ENCODE data around the gene CC2D1A.

The CC2D1A gene

DNA sequence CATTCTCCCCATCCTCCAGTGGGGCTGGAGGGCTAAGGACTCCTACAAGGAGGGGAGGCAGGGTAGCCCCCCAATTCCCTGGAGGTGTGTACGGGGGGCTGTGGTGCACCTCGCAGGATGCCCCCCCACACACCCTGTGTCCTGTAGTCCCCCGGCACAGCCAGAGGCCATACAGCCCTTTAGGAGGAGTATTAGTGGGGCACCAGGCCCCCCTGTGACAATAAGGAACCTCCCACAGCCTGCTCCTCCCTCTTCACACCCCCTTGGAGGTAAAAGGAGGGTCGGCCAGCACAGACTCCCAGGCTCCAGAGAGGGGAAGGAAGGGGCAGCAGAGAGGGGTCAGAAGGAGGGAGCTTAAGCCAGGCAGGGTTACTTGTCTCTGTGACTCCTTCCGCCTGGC is 29.2 kb upstream of the CC2D1A start, which contains the start of gene NANOS3:
Gene NANOS3 (plus strand): TSS at position 301 of the 400 bp plus-strand sequence. CDS start 115 bp downstream, outside the sequence.
- H3K79me2 ChIP-seq (ENCODE audit: low read length), result no peaks in the 10 kb centered on the region
- no peak for DNase-seq
- H3K36me3 ChIP-seq (replicated peaks; ENCODE audit: insufficient read depth, low read length), result no peaks in the 10 kb centered on the region
- H3K27ac ChIP-seq (ENCODE audit: low read length), result no peak within 1 kb of the TSS
- no peaks in the 10 kb centered on the region for H4K20me1 ChIP-seq (ENCODE audit: insufficient read depth, low read length)
- H3K27me3 ChIP-seq (replicated peaks; ENCODE audit: insufficient read depth, low read length), result peaks cover 54% of the 10 kb centered on the region
- no peaks in the 10 kb centered on the region for H3K9me2 ChIP-seq (replicated peaks; ENCODE audit: insufficient read depth, low read length)
- H3F3A ChIP-seq (ENCODE audit: insufficient read depth, low read length), result no peaks in the 10 kb centered on the region
- H3K4me1 ChIP-seq (ENCODE audit: low read length), result peaks cover 16% of the 10 kb centered on the region
- H3K4me3 ChIP-seq (ENCODE audit: low read length), result no peak within 1 kb of the TSS
- H2AFZ ChIP-seq (ENCODE audit: low read length), result no peak within 1 kb of the TSS
- no peak within 1 kb of the TSS for H3K9ac ChIP-seq (ENCODE audit: low read length)
- no peaks in the 10 kb centered on the region for H3K9me3 ChIP-seq (replicated peaks; ENCODE audit: insufficient read depth, low read length)
- no peak within 1 kb of the TSS for H3K4me2 ChIP-seq (ENCODE audit: low read depth, low read length)
- TF ChIP-seq EZH2phosphoT487 (IDR thresholded peaks at IDR 0.05; ENCODE audit: low read length), result no peak
- TF ChIP-seq, protein P1, sequence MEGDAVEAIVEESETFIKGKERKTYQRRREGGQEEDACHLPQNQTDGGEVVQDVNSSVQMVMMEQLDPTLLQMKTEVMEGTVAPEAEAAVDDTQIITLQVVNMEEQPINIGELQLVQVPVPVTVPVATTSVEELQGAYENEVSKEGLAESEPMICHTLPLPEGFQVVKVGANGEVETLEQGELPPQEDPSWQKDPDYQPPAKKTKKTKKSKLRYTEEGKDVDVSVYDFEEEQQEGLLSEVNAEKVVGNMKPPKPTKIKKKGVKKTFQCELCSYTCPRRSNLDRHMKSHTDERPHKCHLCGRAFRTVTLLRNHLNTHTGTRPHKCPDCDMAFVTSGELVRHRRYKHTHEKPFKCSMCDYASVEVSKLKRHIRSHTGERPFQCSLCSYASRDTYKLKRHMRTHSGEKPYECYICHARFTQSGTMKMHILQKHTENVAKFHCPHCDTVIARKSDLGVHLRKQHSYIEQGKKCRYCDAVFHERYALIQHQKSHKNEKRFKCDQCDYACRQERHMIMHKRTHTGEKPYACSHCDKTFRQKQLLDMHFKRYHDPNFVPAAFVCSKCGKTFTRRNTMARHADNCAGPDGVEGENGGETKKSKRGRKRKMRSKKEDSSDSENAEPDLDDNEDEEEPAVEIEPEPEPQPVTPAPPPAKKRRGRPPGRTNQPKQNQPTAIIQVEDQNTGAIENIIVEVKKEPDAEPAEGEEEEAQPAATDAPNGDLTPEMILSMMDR (IDR thresholded peaks at IDR 0.05; ENCODE audit: low read length), result no peak
- TF ChIP-seq EZH2 (optimal IDR thresholded peaks at IDR 0.05; ENCODE audit: low read depth, low read length), result no peak

DNA sequence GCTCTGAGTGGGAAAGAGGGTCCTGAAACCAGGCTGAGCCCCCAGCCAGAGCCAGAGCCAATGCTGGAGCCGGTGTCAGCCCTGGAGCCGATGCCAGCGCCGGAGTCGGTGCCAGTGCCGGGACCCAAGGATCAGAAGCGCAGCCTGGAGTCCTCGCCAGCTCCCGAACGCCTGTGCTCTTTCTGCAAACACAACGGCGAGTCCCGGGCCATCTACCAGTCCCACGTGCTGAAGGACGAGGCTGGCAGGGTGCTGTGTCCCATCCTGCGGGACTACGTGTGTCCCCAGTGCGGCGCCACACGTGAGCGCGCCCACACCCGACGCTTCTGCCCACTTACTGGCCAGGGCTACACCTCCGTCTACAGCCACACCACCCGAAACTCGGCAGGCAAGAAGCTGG is 28.7 kb upstream of the CC2D1A start:
- H3K27me3 ChIP-seq (replicated peaks; ENCODE audit: insufficient read depth, low read length), result peaks cover 50% of the 10 kb centered on the region
- H3K9me2 ChIP-seq (replicated peaks; ENCODE audit: insufficient read depth, low read length), result no peaks in the 10 kb centered on the region
- no peak overlapping the region for H3K4me2 ChIP-seq (ENCODE audit: low read depth, low read length)
- H3K4me1 ChIP-seq (ENCODE audit: low read length), result peaks cover 16% of the 10 kb centered on the region
- no peaks in the 10 kb centered on the region for H4K20me1 ChIP-seq (ENCODE audit: insufficient read depth, low read length)
- no peak overlapping the region for H2AFZ ChIP-seq (ENCODE audit: low read length)
- H3K36me3 ChIP-seq (replicated peaks; ENCODE audit: insufficient read depth, low read length), result no peaks in the 10 kb centered on the region
- no peak overlapping the region for H3K4me3 ChIP-seq (ENCODE audit: low read length)
- no peaks in the 10 kb centered on the region for H3K9me3 ChIP-seq (replicated peaks; ENCODE audit: insufficient read depth, low read length)
- no peaks in the 10 kb centered on the region for H3K79me2 ChIP-seq (ENCODE audit: low read length)
- no peak for DNase-seq
- TF ChIP-seq EZH2 (optimal IDR thresholded peaks at IDR 0.05; ENCODE audit: low read depth, low read length) (no peak), EZH2phosphoT487 (IDR thresholded peaks at IDR 0.05; ENCODE audit: low read length) (no peak)
- TF ChIP-seq, protein P1 (IDR thresholded peaks at IDR 0.05; ENCODE audit: low read length), result no peak
- no peak overlapping the region for H3K27ac ChIP-seq (ENCODE audit: low read length)
- no peaks in the 10 kb centered on the region for H3F3A ChIP-seq (ENCODE audit: insufficient read depth, low read length)
- no peak overlapping the region for H3K9ac ChIP-seq (ENCODE audit: low read length)

DNA sequence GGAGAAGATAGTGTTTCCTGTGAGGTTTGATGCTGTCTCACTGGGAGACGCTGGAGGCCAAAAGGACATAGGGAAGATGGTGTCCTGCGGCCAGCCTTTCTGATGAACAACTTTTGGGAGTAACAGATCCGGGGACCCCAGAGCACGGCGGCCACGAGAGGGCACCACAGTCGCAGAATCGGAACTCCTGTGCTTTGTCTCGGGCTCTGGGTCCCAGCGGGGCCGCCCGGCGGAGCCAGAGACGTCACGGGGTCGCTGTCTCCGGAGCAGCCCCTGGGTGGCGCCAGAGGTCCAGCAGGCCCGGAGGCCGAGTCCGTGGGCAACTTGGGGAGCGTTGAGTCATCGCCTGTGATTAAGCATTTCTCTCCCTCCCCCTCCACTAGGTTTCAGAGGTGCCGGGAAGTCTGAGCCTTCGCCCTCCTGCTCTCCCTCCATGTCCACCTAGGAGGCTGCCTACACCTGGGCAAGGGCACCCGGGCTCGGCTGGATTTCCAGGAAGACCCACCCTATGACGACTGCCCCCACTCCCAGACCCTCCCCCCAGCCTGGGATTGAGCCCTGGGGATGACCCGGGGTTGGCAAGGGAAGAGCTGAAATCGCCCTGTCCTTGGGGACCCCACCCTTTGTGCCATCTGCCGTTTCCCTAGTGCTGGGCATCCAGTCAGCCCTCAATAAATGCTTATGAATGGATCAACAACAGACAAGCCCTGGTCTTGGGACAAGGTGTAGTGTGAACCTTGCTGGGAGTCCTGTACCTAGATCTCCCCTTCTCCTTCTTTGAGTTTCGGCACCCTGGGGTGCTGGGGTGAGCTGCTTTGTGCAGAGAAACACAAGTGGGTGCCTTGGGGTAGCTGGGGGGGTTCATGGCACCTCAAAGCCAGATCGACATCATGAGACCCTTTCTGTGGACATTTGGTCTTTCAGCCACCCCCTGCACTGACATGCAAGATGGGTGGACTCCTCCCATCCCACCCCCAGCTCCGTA is 25.6 kb upstream of the CC2D1A start:
- no peaks in the 10 kb centered on the region for H3K79me2 ChIP-seq (ENCODE audit: low read length)
- peak; percentile 94 for DNase-seq
- peak overlapping the region; percentile 73 for H3K9ac ChIP-seq (ENCODE audit: low read length)
- H3K4me1 ChIP-seq (ENCODE audit: low read length), result peaks cover 28% of the 10 kb centered on the region
- peak overlapping the region; percentile 59 for H3K27ac ChIP-seq (ENCODE audit: low read length)
- no peaks in the 10 kb centered on the region for H3K9me2 ChIP-seq (replicated peaks; ENCODE audit: insufficient read depth, low read length)
- peaks cover 28% of the 10 kb centered on the region for H3K27me3 ChIP-seq (replicated peaks; ENCODE audit: insufficient read depth, low read length)
- TF ChIP-seq, protein P1 (IDR thresholded peaks at IDR 0.05; ENCODE audit: low read length), result peak; percentile 97
- TF ChIP-seq EZH2phosphoT487 (IDR thresholded peaks at IDR 0.05; ENCODE audit: low read length), result no peak
- peak overlapping the region; percentile 88 for H2AFZ ChIP-seq (ENCODE audit: low read length)
- H3K4me2 ChIP-seq (ENCODE audit: low read depth, low read length), result peak overlapping the region; percentile 98
- H3K4me3 ChIP-seq (ENCODE audit: low read length), result peak overlapping the region; percentile 46
- H4K20me1 ChIP-seq (ENCODE audit: insufficient read depth, low read length), result no peaks in the 10 kb centered on the region
- no peaks in the 10 kb centered on the region for H3K9me3 ChIP-seq (replicated peaks; ENCODE audit: insufficient read depth, low read length)
- H3F3A ChIP-seq (ENCODE audit: insufficient read depth, low read length), result no peaks in the 10 kb centered on the region
- no peaks in the 10 kb centered on the region for H3K36me3 ChIP-seq (replicated peaks; ENCODE audit: insufficient read depth, low read length)

All from MM.1S (cell line).